Measurements from ENCODE around the gene RNF144B.
"Not testable (repeated sequence)": the region's sequence is repeated elsewhere in the genome, so short reads cannot be mapped to it uniquely, and the experiment has no call there.

The RNF144B gene

GRCh38 chr6:18371010-18371409 is 16.1 kb upstream of the RNF144B start:
- no peak for DNase-seq (ENCODE audit: low read depth, low spot score)

- no peak for DNase-seq (ENCODE audit: low read depth, low spot score)
Observed at GRCh38 chr6:18371656-18372055, 15.5 kb upstream of the RNF144B start.

- no peak for DNase-seq (ENCODE audit: low read depth, low spot score)
Observed at GRCh38 chr6:18380158-18380836, 6.9 kb upstream of the RNF144B start.

GRCh38 chr6:18380851-18381250 is 6.3 kb upstream of the RNF144B start:
- DNase-seq (ENCODE audit: low read depth, low spot score): no peak

GRCh38 chr6:18383441-18383840 is 3.7 kb upstream of the RNF144B start:
- DNase-seq (ENCODE audit: low read depth, low spot score): no peak

- no peak for DNase-seq (ENCODE audit: low read depth, low spot score)
Observed at GRCh38 chr6:18384621-18385020, 2.5 kb upstream of the RNF144B start.

GRCh38 chr6:18386298-18386976 is 713 bp upstream of the RNF144B start:
- DNase-seq (ENCODE audit: low read depth, low spot score): peak; percentile 8

GRCh38 chr6:18388271-18388670 is 1.1 kb downstream of the RNF144B start:
- no peak for DNase-seq (ENCODE audit: low read depth, low spot score)

- DNase-seq (ENCODE audit: low read depth, low spot score): no peak
Observed at GRCh38 chr6:18388942-18389341, 1.8 kb downstream of the RNF144B start.

- DNase-seq (ENCODE audit: low read depth, low spot score): no peak
Observed at GRCh38 chr6:18389479-18389878, 2.3 kb downstream of the RNF144B start.

- no peak for DNase-seq (ENCODE audit: low read depth, low spot score)
Observed at GRCh38 chr6:18390476-18390875, 3.3 kb downstream of the RNF144B start.

GRCh38 chr6:18391023-18391422 is 3.9 kb downstream of the RNF144B start:
- DNase-seq (ENCODE audit: low read depth, low spot score): no peak

GRCh38 chr6:18392346-18392877 is 5.3 kb downstream of the RNF144B start:
- no peak for DNase-seq (ENCODE audit: low read depth, low spot score)

GRCh38 chr6:18393698-18394097 is 6.5 kb downstream of the RNF144B start:
- DNase-seq (ENCODE audit: low read depth, low spot score): no peak

GRCh38 chr6:18395177-18395855 is 8.2 kb downstream of the RNF144B start:
- no peak for DNase-seq (ENCODE audit: low read depth, low spot score)

- DNase-seq (ENCODE audit: low read depth, low spot score): no peak
Observed at GRCh38 chr6:18395856-18396197, 8.7 kb downstream of the RNF144B start.

GRCh38 chr6:18397701-18398100 is 10.6 kb downstream of the RNF144B start:
- DNase-seq (ENCODE audit: low read depth, low spot score): no peak

- not testable (repeated sequence) for DNase-seq (ENCODE audit: low read depth, low spot score)
Observed at GRCh38 chr6:18398225-18398624, 11.1 kb downstream of the RNF144B start.

GRCh38 chr6:18400831-18401446 is 13.8 kb downstream of the RNF144B start:
- no peak for DNase-seq (ENCODE audit: low read depth, low spot score)

- not testable (repeated sequence) for DNase-seq (ENCODE audit: low read depth, low spot score)
Observed at GRCh38 chr6:18404965-18405364, 17.8 kb downstream of the RNF144B start.

GRCh38 chr6:18405477-18406293 is 18.5 kb downstream of the RNF144B start:
- DNase-seq (ENCODE audit: low read depth, low spot score): no peak
